ENCODE results near the gene CRMP1. TPM values are rescaled to one million over a fixed set of nuclear protein-coding genes. Genes with fewer than 3 reads are reported as not detected.
A peak's percentile ranks its signal among the peaks of the same experiment; 100 is the strongest.

Gene CRMP1
- total RNA-seq, 1 experiment from 2014 or later = 134 TPM

DNA sequence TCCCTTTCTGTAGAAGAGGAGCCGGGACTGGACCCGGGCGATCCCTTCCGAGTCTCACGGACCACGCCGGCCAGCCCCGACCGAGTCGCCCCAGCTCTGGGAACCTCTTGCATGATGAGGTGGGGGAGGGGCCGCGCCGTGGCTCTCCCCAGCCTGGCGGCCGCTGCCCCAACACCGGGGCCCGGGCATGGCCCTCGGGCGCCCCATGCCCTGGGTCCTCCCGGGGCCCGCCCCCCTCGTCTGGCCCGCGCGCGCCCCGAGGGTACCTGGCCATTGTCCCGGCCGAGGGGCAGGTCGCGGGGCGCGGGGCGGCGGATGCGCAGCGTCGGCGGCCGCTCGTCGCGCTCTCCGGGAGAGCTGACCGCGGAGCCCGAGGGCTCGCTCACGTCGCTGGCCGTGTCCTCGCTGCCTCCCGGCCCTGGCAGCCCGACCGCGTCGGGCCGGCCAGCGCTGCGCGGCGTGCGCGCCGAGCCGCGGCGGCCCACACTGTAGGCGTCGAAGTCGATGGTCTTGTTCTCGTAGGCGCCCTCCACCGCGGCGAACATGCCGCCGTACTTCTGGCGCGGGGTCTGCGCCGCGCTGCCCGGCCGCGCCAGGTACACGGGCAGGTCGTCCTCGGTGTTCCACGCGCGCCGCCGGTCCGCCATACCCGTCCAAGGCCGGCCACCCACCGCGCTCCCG lies 423 bp downstream of the CRMP1 start:
- peaks cover 78% of the 10 kb centered on the region for H3K27me3 Mint-ChIP-seq (ENCODE audit: low read depth)
- ChIA-PET POLR2A (interaction anchor here (2.2 kb wide), 1 partner anchor 11 kb away, joined by 8 read pairs; no protein-coding TSS in a partner anchor), CTCF (interaction anchor here (0.7 to 2.1 kb wide), 12 partner anchors 11 to 654 kb away, joined by 3 to 13 read pairs (median 6); no protein-coding TSS in a partner anchor)
- DNase-seq (ENCODE audit: low spot score) = no peak
- peaks cover 10% of the 10 kb centered on the region for H3K9me3 Mint-ChIP-seq
- H3K27ac Mint-ChIP-seq = no peak overlapping the region
- peaks cover 8% of the 10 kb centered on the region for H3K36me3 Mint-ChIP-seq
- peak; percentile 0; the same call in 1 of the 2 replicates for ATAC-seq
- peaks cover 46% of the 10 kb centered on the region for H3K4me1 Mint-ChIP-seq
- H3K4me3 Mint-ChIP-seq = peak overlapping the region; percentile 73
- TF ChIP-seq ZNF263 (CRISPR knock-in tag; IDR thresholded peaks at IDR 0.05; ENCODE audit: low read depth) (no peak), GABPB1 (CRISPR knock-in tag; IDR thresholded peaks at IDR 0.05) (no peak), TP53 (CRISPR knock-in tag; IDR thresholded peaks at IDR 0.05) (no peak; the same call in 1 of the 2 replicates), RELA (CRISPR knock-in tag; IDR thresholded peaks at IDR 0.05; ENCODE audit: borderline replicate concordance) (no peak), GTF2I (CRISPR knock-in tag; conservative IDR thresholded peaks at IDR 0.05) (no peak), FOXJ3 (CRISPR knock-in tag; IDR thresholded peaks at IDR 0.05; ENCODE audit: borderline replicate concordance) (no peak), ETV6 (CRISPR knock-in tag; IDR thresholded peaks at IDR 0.05) (no peak), SOX15 (CRISPR knock-in tag; IDR thresholded peaks at IDR 0.05) (no peak), NFATC4 (CRISPR knock-in tag; IDR thresholded peaks at IDR 0.05) (no peak), MYBL2 (CRISPR knock-in tag; IDR thresholded peaks at IDR 0.05) (no peak), ZNF317 (CRISPR knock-in tag; IDR thresholded peaks at IDR 0.05; ENCODE audit: borderline replicate concordance, low read depth) (no peak), ESRRA (CRISPR knock-in tag; IDR thresholded peaks at IDR 0.05; ENCODE audit: borderline replicate concordance) (no peak; the same call in 1 of the 2 replicates), NFYB (CRISPR knock-in tag; conservative IDR thresholded peaks at IDR 0.05; ENCODE audit: low read depth) (no peak), ZNF138 (CRISPR knock-in tag; conservative IDR thresholded peaks at IDR 0.05) (no peak)
- TF ChIP-seq, protein P1, sequence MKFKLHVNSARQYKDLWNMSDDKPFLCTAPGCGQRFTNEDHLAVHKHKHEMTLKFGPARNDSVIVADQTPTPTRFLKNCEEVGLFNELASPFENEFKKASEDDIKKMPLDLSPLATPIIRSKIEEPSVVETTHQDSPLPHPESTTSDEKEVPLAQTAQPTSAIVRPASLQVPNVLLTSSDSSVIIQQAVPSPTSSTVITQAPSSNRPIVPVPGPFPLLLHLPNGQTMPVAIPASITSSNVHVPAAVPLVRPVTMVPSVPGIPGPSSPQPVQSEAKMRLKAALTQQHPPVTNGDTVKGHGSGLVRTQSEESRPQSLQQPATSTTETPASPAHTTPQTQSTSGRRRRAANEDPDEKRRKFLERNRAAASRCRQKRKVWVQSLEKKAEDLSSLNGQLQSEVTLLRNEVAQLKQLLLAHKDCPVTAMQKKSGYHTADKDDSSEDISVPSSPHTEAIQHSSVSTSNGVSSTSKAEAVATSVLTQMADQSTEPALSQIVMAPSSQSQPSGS (CRISPR knock-in tag; IDR thresholded peaks at IDR 0.05; ENCODE audit: borderline replicate concordance, low read depth) = no peak
- TF ChIP-seq, protein P2, sequence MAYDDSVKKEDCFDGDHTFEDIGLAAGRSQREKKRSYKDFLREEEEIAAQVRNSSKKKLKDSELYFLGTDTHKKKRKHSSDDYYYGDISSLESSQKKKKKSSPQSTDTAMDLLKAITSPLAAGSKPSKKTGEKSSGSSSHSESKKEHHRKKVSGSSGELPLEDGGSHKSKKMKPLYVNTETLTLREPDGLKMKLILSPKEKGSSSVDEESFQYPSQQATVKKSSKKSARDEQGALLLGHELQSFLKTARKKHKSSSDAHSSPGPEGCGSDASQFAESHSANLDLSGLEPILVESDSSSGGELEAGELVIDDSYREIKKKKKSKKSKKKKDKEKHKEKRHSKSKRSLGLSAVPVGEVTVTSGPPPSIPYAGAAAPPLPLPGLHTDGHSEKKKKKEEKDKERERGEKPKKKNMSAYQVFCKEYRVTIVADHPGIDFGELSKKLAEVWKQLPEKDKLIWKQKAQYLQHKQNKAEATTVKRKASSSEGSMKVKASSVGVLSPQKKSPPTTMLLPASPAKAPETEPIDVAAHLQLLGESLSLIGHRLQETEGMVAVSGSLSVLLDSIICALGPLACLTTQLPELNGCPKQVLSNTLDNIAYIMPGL (CRISPR knock-in tag; IDR thresholded peaks at IDR 0.05) = no peak
- TF ChIP-seq, protein P3, sequence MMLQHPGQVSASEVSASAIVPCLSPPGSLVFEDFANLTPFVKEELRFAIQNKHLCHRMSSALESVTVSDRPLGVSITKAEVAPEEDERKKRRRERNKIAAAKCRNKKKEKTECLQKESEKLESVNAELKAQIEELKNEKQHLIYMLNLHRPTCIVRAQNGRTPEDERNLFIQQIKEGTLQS (CRISPR knock-in tag; conservative IDR thresholded peaks at IDR 0.05) = no peak
- TF ChIP-seq, protein P4, sequence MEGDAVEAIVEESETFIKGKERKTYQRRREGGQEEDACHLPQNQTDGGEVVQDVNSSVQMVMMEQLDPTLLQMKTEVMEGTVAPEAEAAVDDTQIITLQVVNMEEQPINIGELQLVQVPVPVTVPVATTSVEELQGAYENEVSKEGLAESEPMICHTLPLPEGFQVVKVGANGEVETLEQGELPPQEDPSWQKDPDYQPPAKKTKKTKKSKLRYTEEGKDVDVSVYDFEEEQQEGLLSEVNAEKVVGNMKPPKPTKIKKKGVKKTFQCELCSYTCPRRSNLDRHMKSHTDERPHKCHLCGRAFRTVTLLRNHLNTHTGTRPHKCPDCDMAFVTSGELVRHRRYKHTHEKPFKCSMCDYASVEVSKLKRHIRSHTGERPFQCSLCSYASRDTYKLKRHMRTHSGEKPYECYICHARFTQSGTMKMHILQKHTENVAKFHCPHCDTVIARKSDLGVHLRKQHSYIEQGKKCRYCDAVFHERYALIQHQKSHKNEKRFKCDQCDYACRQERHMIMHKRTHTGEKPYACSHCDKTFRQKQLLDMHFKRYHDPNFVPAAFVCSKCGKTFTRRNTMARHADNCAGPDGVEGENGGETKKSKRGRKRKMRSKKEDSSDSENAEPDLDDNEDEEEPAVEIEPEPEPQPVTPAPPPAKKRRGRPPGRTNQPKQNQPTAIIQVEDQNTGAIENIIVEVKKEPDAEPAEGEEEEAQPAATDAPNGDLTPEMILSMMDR (IDR thresholded peaks at IDR 0.05) = no peak
- TF ChIP-seq, protein P5, sequence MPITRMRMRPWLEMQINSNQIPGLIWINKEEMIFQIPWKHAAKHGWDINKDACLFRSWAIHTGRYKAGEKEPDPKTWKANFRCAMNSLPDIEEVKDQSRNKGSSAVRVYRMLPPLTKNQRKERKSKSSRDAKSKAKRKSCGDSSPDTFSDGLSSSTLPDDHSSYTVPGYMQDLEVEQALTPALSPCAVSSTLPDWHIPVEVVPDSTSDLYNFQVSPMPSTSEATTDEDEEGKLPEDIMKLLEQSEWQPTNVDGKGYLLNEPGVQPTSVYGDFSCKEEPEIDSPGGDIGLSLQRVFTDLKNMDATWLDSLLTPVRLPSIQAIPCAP (CRISPR knock-in tag; IDR thresholded peaks at IDR 0.05) = no peak
- TF ChIP-seq, protein P6, sequence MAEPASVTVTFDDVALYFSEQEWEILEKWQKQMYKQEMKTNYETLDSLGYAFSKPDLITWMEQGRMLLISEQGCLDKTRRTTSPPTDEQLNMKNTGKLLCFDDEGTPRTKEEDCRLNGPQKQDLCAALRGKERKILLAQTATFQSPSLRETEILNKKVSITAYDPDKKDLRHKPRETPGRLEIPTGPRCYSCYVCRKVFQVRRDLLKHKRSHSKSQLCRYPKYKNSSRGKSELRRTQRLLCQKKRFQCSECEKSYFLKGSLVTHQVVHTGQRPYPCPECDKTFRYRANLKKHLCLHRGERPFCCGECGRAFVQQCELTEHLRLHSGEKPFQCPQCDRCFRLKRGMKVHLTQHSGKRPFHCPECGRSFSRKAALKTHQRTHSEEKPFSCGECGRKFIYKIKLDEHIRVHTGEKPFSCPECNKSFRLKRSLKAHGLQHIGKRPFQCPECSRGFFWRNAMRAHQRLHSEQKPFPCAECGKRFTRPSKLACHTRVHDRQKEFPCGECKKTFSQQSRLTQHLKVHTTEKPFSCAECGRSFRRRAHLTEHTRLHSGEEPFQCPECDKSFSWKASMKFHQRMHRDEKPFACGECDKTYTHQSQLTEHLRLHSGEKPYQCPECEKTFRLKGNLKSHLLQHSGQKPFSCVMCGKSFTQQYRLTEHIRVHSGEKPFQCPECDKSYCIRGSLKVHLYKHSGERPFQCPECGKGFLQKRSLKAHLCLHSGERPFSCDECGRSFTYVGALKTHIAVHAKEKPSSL (CRISPR knock-in tag; conservative IDR thresholded peaks at IDR 0.05) = no peak
- TF ChIP-seq, protein P7, sequence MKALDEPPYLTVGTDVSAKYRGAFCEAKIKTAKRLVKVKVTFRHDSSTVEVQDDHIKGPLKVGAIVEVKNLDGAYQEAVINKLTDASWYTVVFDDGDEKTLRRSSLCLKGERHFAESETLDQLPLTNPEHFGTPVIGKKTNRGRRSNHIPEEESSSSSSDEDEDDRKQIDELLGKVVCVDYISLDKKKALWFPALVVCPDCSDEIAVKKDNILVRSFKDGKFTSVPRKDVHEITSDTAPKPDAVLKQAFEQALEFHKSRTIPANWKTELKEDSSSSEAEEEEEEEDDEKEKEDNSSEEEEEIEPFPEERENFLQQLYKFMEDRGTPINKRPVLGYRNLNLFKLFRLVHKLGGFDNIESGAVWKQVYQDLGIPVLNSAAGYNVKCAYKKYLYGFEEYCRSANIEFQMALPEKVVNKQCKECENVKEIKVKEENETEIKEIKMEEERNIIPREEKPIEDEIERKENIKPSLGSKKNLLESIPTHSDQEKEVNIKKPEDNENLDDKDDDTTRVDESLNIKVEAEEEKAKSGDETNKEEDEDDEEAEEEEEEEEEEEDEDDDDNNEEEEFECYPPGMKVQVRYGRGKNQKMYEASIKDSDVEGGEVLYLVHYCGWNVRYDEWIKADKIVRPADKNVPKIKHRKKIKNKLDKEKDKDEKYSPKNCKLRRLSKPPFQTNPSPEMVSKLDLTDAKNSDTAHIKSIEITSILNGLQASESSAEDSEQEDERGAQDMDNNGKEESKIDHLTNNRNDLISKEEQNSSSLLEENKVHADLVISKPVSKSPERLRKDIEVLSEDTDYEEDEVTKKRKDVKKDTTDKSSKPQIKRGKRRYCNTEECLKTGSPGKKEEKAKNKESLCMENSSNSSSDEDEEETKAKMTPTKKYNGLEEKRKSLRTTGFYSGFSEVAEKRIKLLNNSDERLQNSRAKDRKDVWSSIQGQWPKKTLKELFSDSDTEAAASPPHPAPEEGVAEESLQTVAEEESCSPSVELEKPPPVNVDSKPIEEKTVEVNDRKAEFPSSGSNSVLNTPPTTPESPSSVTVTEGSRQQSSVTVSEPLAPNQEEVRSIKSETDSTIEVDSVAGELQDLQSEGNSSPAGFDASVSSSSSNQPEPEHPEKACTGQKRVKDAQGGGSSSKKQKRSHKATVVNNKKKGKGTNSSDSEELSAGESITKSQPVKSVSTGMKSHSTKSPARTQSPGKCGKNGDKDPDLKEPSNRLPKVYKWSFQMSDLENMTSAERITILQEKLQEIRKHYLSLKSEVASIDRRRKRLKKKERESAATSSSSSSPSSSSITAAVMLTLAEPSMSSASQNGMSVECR (CRISPR knock-in tag; IDR thresholded peaks at IDR 0.05; ENCODE audit: borderline replicate concordance) = no peak
- TF ChIP-seq, protein P8, sequence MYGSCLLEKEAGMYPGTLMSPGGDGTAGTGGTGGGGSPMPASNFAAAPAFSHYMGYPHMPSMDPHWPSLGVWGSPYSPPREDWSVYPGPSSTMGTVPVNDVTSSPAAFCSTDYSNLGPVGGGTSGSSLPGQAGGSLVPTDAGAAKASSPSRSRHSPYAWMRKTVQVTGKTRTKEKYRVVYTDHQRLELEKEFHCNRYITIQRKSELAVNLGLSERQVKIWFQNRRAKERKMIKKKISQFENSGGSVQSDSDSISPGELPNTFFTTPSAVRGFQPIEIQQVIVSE (CRISPR knock-in tag; IDR thresholded peaks at IDR 0.05; ENCODE audit: borderline replicate concordance) = no peak

Data from WTC11 (cell line).